Activated CD4-positive, alpha-beta T cell treated with anti-CD3 and anti-CD28 coated beads, Interleukin-2, Interleukin-4, amounts not matched to agents 100 ng/mL and 50 ng/mL, durations not matched to agents 16 hours and 8 hours (primary cell): ENCODE measurements around the gene ANKRD9.

Experiments
- DNase-seq: peaks from one replicate; pipeline ENCODE4 v3.0.0-alpha.2; 2020; ENCODE audit warnings: low spot score

ANKRD9 gene

GRCh38 chr14:102497998-102498677 is 11.4 kb downstream of the ANKRD9 start:
- DNase-seq = no peak

- no peak for DNase-seq
These were observed 12.4 kb downstream of the ANKRD9 start for GRCh38 chr14:102496958-102497744.

- DNase-seq = no peak
These were observed 13.3 kb downstream of the ANKRD9 start for GRCh38 chr14:102496331-102496691.

GRCh38 chr14:102495491-102496330 is 13.9 kb downstream of the ANKRD9 start:
- no peak for DNase-seq

GRCh38 chr14:102493585-102493984 is 16.0 kb downstream of the ANKRD9 start:
- no peak for DNase-seq

- no peak for DNase-seq
These were observed 16.5 kb downstream of the ANKRD9 start for GRCh38 chr14:102493096-102493495.

GRCh38 chr14:102492531-102492910 is 17.1 kb downstream of the ANKRD9 start:
- no peak for DNase-seq

GRCh38 chr14:102491786-102492530 is 17.6 kb downstream of the ANKRD9 start:
- DNase-seq = no peak

- no peak for DNase-seq
These were observed 18.2 kb downstream of the ANKRD9 start for GRCh38 chr14:102491366-102491765.

GRCh38 chr14:102490456-102490855 is 19.1 kb downstream of the ANKRD9 start:
- DNase-seq = no peak

GRCh38 chr14:102487204-102487577 is 22.4 kb downstream of the ANKRD9 start:
- no peak for DNase-seq

- DNase-seq = no peak
These were observed 22.9 kb downstream of the ANKRD9 start for GRCh38 chr14:102486513-102487203.

- no peak for DNase-seq
These were observed 23.7 kb downstream of the ANKRD9 start for GRCh38 chr14:102485693-102486512.

GRCh38 chr14:102484316-102484715 is 25.3 kb downstream of the ANKRD9 start:
- no peak for DNase-seq

GRCh38 chr14:102481791-102482238 is 27.8 kb downstream of the ANKRD9 start:
- DNase-seq = no peak

GRCh38 chr14:102481371-102481770 is 28.2 kb downstream of the ANKRD9 start:
- DNase-seq = no peak

GRCh38 chr14:102479777-102480176 is 29.8 kb downstream of the ANKRD9 start:
- DNase-seq = no peak

- no peak for DNase-seq
These were observed 30.5 kb downstream of the ANKRD9 start for GRCh38 chr14:102479107-102479506.

GRCh38 chr14:102474934-102475333 is 34.6 kb downstream of the ANKRD9 start:
- no peak for DNase-seq

GRCh38 chr14:102473559-102473958 is 36.0 kb downstream of the ANKRD9 start:
- DNase-seq = no peak

- DNase-seq = no peak
These were observed 36.8 kb downstream of the ANKRD9 start for GRCh38 chr14:102472791-102473150.
